CD4-positive, alpha-beta T cell treated with Interleukin-2 at 100 ng/mL for 4 hours (primary cell): ENCODE results near the gene MYO3A.
"Not testable (repeated sequence)": the region's sequence is repeated elsewhere in the genome, so short reads cannot be mapped to it uniquely, and the experiment has no call there.

ENCODE experiments used
- DNase-seq: peaks from one replicate; pipeline ENCODE4 v3.0.0-alpha.2; 2020; ENCODE audit warnings: low spot score

The MYO3A gene

GRCh38 chr10:25974897-25975459 is 40.9 kb downstream of the MYO3A start:
- DNase-seq = no peak

GRCh38 chr10:25978771-25979170 is 44.7 kb downstream of the MYO3A start:
- no peak for DNase-seq

- no peak for DNase-seq
Measured at GRCh38 chr10:25982107-25982506, 48.1 kb downstream of the MYO3A start.

- no peak for DNase-seq
Measured at GRCh38 chr10:25988583-25988982, 54.6 kb downstream of the MYO3A start.

- no peak for DNase-seq
Measured at GRCh38 chr10:25989951-25990350, 55.9 kb downstream of the MYO3A start.

GRCh38 chr10:25999295-25999981 is 65.4 kb downstream of the MYO3A start:
- no peak for DNase-seq

GRCh38 chr10:26000971-26001370 is 66.9 kb downstream of the MYO3A start:
- no peak for DNase-seq

GRCh38 chr10:26002466-26002865 is 68.4 kb downstream of the MYO3A start:
- DNase-seq = not testable (repeated sequence)

- no peak for DNase-seq
Measured at GRCh38 chr10:26015092-26015491, 81.1 kb downstream of the MYO3A start.

- no peak for DNase-seq
Measured at GRCh38 chr10:26022831-26023230, 88.8 kb downstream of the MYO3A start.

GRCh38 chr10:26024303-26024702 is 90.3 kb downstream of the MYO3A start:
- DNase-seq = no peak

GRCh38 chr10:26025523-26025922 is 91.5 kb downstream of the MYO3A start:
- no peak for DNase-seq

- DNase-seq = no peak
Measured at GRCh38 chr10:26029858-26030257, 95.8 kb downstream of the MYO3A start.

GRCh38 chr10:26031300-26031699 is 97.3 kb downstream of the MYO3A start:
- no peak for DNase-seq

GRCh38 chr10:26043469-26043868 is 109.4 kb downstream of the MYO3A start:
- DNase-seq = no peak

- DNase-seq = no peak
Measured at GRCh38 chr10:26044141-26044749, 110.2 kb downstream of the MYO3A start.

GRCh38 chr10:26046073-26046700 is 112.2 kb downstream of the MYO3A start:
- DNase-seq = no peak

- no peak for DNase-seq
Measured at GRCh38 chr10:26048756-26049155, 114.7 kb downstream of the MYO3A start.

GRCh38 chr10:26052326-26052725 is 118.3 kb downstream of the MYO3A start:
- DNase-seq = no peak

GRCh38 chr10:26057466-26057865 is 123.4 kb downstream of the MYO3A start:
- DNase-seq = no peak

- DNase-seq = no peak
Measured at GRCh38 chr10:26064106-26064505, 130.1 kb downstream of the MYO3A start.

- no peak for DNase-seq
Measured at GRCh38 chr10:26067680-26068079, 133.7 kb downstream of the MYO3A start.

- DNase-seq = not testable (repeated sequence)
Measured at GRCh38 chr10:26080971-26081370, 146.9 kb downstream of the MYO3A start.
